GM13977 (cell line): ENCODE measurements around the gene LDLRAD4.

ENCODE experiments used
- DNase-seq: peaks from one replicate; pipeline ENCODE4 v3.0.0; 2012; ENCODE audit warnings: low spot score
- in situ Hi-C: fragments of 300-500 bp; cut with MboI; formaldehyde crosslinking; loops from one replicate; pipeline ENCODE4 v1.12.0; 2022; ENCODE audit warnings: low sequenced_read_pairs, low pct_unique_long_range_greater_than_20kb, mixed read lengths, inconsistent platforms; ENCODE audit not compliant: unreplicated experiment
- TF ChIP-seq, protein P1 (sequence below): IDR thresholded peaks from 2 replicates; pipeline ENCODE4 v1.5.1; 2012; ENCODE audit warnings: mild to moderate bottlenecking, control low read depth; ENCODE audit not compliant: insufficient read depth; ENCODE audit errors: extremely low read depth, missing control alignments

The LDLRAD4 gene

GRCh38 chr18:13625355-13625754 lies 406.8 kb downstream of the LDLRAD4 start:
- TF ChIP-seq, protein P1, sequence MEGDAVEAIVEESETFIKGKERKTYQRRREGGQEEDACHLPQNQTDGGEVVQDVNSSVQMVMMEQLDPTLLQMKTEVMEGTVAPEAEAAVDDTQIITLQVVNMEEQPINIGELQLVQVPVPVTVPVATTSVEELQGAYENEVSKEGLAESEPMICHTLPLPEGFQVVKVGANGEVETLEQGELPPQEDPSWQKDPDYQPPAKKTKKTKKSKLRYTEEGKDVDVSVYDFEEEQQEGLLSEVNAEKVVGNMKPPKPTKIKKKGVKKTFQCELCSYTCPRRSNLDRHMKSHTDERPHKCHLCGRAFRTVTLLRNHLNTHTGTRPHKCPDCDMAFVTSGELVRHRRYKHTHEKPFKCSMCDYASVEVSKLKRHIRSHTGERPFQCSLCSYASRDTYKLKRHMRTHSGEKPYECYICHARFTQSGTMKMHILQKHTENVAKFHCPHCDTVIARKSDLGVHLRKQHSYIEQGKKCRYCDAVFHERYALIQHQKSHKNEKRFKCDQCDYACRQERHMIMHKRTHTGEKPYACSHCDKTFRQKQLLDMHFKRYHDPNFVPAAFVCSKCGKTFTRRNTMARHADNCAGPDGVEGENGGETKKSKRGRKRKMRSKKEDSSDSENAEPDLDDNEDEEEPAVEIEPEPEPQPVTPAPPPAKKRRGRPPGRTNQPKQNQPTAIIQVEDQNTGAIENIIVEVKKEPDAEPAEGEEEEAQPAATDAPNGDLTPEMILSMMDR = no peak
- in situ Hi-C loops = no loop called here
- no peak for DNase-seq

- in situ Hi-C loops = no loop called here
Observed at GRCh38 chr18:13625843-13626543, 407.4 kb downstream of the LDLRAD4 start.

GRCh38 chr18:13626544-13626908 lies 408.0 kb downstream of the LDLRAD4 start:
- DNase-seq = no peak
- TF ChIP-seq, protein P1 = no peak
- in situ Hi-C loops = no loop called here

More at GRCh38 chr18:13625843-13626543, 407.4 kb downstream of the LDLRAD4 start:
- no peak for DNase-seq
- TF ChIP-seq, protein P1 = no peak

GRCh38 chr18:13627639-13628038 lies 409.1 kb downstream of the LDLRAD4 start:
- in situ Hi-C loops = no loop called here
- no peak for DNase-seq
- TF ChIP-seq, protein P1 = no peak

DNA sequence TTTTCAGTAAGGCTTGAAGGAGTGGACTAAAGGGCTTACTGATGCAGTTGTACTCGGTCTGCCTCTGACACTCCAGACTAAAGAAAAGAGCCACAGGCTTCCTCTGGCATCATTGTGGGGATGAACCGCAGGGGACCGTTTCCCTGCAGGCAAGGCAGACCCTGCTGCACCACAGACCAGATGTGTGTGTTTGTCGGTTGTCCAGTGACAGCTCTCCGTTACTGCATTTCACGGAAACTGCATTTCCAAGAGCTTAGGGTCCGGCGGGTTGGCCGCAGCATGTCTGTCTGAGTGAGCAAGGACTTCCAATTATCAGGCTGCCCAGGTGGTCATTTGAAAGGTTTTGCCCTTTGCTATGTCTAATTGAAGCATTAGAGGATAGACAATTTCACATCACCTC lies 409.7 kb downstream of the LDLRAD4 start:
- in situ Hi-C loops = no loop called here
- TF ChIP-seq, protein P1 = no peak
- DNase-seq = no peak

GRCh38 chr18:13629841-13630715 lies 411.5 kb downstream of the LDLRAD4 start:
- TF ChIP-seq, protein P1 = peak; percentile 65
- DNase-seq = peak; percentile 84

More at GRCh38 chr18:13629841-13630715, 411.5 kb downstream of the LDLRAD4 start:
- in situ Hi-C loops = no loop called here
